GM06990 (cell line): ENCODE measurements around the gene SPATA32.
"Not testable (repeated sequence)": the region's sequence is repeated elsewhere in the genome, so short reads cannot be mapped to it uniquely, and the experiment has no call there.

ENCODE experiments used
- DNase-seq: peaks from one replicate; pipeline ENCODE4 v3.0.0-alpha.2; 2011; ENCODE audit not compliant: insufficient read length; ENCODE audit errors: extremely low read depth
- H3K27me3 ChIP-seq: replicated peaks from 2 replicates; pipeline ENCODE4 v1.6.0; 2011; ENCODE audit warnings: low read length; ENCODE audit not compliant: control insufficient read depth, insufficient read depth
- H3K36me3 ChIP-seq: 2 replicates; pipeline ENCODE4 v1.5.1; 2011; ENCODE audit warnings: low read length; ENCODE audit not compliant: control insufficient read depth, insufficient read depth
- H3K4me3 ChIP-seq: replicated peaks from 2 replicates; pipeline ENCODE4 v1.5.1; 2011; ENCODE audit warnings: low read depth, mild to moderate bottlenecking, control low read depth, low read length
- CTCF ChIP-seq: IDR thresholded peaks from 2 replicates; pipeline ENCODE4 v1.5.1; 2011; ENCODE audit warnings: low read length, control low read depth, mild to moderate bottlenecking, inconsistent platforms; ENCODE audit not compliant: insufficient read depth, poor library complexity, severe bottlenecking

Gene SPATA32

GRCh38 chr17:45302649-45303173, 40.8 kb upstream of the SPATA32 start:
- Histone ChIP-seq H3K4me3 (peak overlapping the region; percentile 33), H3K36me3 (no peaks in the 10 kb centered on the region; the same call in 1 of the 2 replicates), H3K27me3 (no peaks in the 10 kb centered on the region)
- DNase-seq, result peak; percentile 75
- TF ChIP-seq CTCF, result no peak

- not testable (repeated sequence) for H3K27me3 ChIP-seq, H3K4me3 ChIP-seq, DNase-seq, H3K36me3 ChIP-seq
Observed at GRCh38 chr17:45302220-45302619, 40.3 kb upstream of the SPATA32 start.

GRCh38 chr17:45301674-45302073, 39.8 kb upstream of the SPATA32 start:
- Histone ChIP-seq H3K27me3 (no peaks in the 10 kb centered on the region), H3K4me3 (no peak overlapping the region), H3K36me3 (no peaks in the 10 kb centered on the region; the same call in 1 of the 2 replicates)
- DNase-seq, result no peak
- no peak for TF ChIP-seq CTCF

GRCh38 chr17:45300060-45300751, 38.3 kb upstream of the SPATA32 start:
- no peaks in the 10 kb centered on the region for H3K36me3 ChIP-seq
- DNase-seq, result peak; percentile 57
- peak; percentile 24 for TF ChIP-seq CTCF
- no peaks in the 10 kb centered on the region for H3K27me3 ChIP-seq
- H3K4me3 ChIP-seq, result no peak overlapping the region

DNA sequence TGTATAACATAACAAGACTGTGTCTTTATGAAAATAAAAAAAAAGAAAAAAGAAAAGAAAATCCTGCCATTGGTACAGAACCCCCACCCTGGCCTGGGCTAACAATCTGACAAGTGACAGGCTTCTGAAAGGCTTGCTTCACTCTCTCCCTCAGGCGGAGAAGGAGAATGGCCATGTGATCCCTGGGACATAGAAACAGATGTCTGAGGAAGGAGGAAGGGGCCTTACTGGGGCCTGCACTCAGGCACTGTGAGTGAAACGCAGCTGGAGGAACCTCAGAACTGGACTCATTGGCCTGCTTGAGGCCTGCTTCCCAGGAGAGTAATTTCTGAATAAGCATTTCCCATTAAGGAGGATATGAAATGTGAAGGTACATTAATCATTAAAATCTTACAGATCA, 37.5 kb upstream of the SPATA32 start:
- H3K36me3 ChIP-seq, result no peaks in the 10 kb centered on the region
- no peaks in the 10 kb centered on the region for H3K27me3 ChIP-seq
- no peak overlapping the region for H3K4me3 ChIP-seq
- no peak for TF ChIP-seq CTCF
- no peak for DNase-seq

DNA sequence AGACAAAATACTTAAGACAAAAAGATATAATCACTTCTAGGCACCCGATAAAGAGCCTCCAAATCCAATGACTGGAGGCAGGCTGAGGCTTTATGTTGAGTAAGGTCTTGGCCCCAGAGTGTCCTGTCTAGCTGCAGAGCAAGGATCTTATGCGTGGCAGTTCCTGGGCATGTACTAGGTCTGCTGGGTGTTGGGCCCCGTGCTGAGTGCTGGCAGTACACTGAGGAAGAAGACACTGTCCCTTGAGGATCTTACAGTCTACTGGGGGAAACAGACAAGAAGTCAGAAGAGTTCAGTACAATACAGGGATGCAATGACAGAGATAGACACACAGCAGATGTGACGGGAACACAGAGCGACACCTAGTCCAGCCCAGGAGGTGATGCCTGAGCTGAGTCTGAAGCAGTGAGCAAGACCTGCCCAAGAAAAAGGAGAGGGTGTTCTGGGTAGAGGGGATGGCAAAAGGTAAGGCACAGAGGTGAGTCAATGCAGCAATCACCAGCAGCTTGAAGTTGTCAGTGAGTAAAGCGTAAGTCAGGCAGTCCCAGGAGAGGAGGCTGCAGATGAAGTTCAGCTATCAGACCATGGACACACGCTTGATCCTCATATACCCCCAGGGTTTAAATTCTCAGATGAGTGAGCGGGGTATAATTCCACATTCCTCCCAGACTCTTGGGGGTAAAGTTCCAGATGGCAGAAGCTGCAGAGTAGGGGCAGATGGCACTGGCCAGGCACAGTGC, 36.8 kb upstream of the SPATA32 start:
- Histone ChIP-seq H3K27me3 (no peaks in the 10 kb centered on the region), H3K36me3 (no peaks in the 10 kb centered on the region), H3K4me3 (no peak overlapping the region)
- no peak for DNase-seq
- no peak for TF ChIP-seq CTCF
